ENCODE results near the gene MYH14. TPM values are rescaled to one million over a fixed set of nuclear protein-coding genes. Genes with fewer than 3 reads are reported as not detected.
"Not testable (repeated sequence)": the region's sequence is repeated elsewhere in the genome, so short reads cannot be mapped to it uniquely, and the experiment has no call there.

Gene MYH14
- total RNA-seq, 2 donors from 2014 or later, result 27.0 to 31.5 TPM

- Histone ChIP-seq H3K4me1 (replicated peaks) (no peaks in the 10 kb centered on the region), H3K27ac (no peak overlapping the region), H3K9me3 (no peaks in the 10 kb centered on the region), H3K27me3 (replicated peaks; ENCODE audit: insufficient read depth) (no peaks in the 10 kb centered on the region), H3K4me3 (no peak overlapping the region), H3K36me3 (no peaks in the 10 kb centered on the region)
- DNase-seq (ENCODE audit: low spot score), result no peak
- no peak for TF ChIP-seq POLR2AphosphoS5 (IDR thresholded peaks at IDR 0.05)
- no peak for TF ChIP-seq CTCF (IDR thresholded peaks at IDR 0.05)
- TF ChIP-seq POLR2A (IDR thresholded peaks at IDR 0.05), result no peak
- intact Hi-C loops (cut with DNase I), result no loop called here
- 97% methylated on average over 12 of the region's 12 CpGs for WGBS
These were observed 131.5 kb downstream of the MYH14 start for GRCh38 chr19:50334741-50335421.

GRCh38 chr19:50337031-50337430, 133.6 kb downstream of the MYH14 start:
- intact Hi-C loops (cut with DNase I), result not testable (repeated sequence)
- 89% methylated on average over 6 of the region's 6 CpGs for WGBS

GRCh38 chr19:50340331-50340730, 136.9 kb downstream of the MYH14 start:
- no peaks in the 10 kb centered on the region for H3K27me3 ChIP-seq (replicated peaks; ENCODE audit: insufficient read depth)
- intact Hi-C loops (cut with DNase I), result no loop called here
- DNase-seq (ENCODE audit: low spot score), result no peak
- no peak overlapping the region for H3K4me3 ChIP-seq
- no peaks in the 10 kb centered on the region for H3K36me3 ChIP-seq
- H3K9me3 ChIP-seq, result no peaks in the 10 kb centered on the region
- no peak overlapping the region for H3K27ac ChIP-seq
- no peak for TF ChIP-seq POLR2AphosphoS5 (IDR thresholded peaks at IDR 0.05)
- H3K4me1 ChIP-seq (replicated peaks), result no peaks in the 10 kb centered on the region

More at GRCh38 chr19:50337031-50337430, 133.6 kb downstream of the MYH14 start:
- H3K36me3 ChIP-seq; H3K4me1 ChIP-seq (replicated peaks); H3K27ac ChIP-seq; DNase-seq (ENCODE audit: low spot score); H3K9me3 ChIP-seq; H3K4me3 ChIP-seq; H3K27me3 ChIP-seq (replicated peaks; ENCODE audit: insufficient read depth): not testable (repeated sequence)

- Histone ChIP-seq H3K4me3 (no peak overlapping the region), H3K4me1 (replicated peaks) (no peaks in the 10 kb centered on the region), H3K36me3 (no peaks in the 10 kb centered on the region), H3K9me3 (no peaks in the 10 kb centered on the region), H3K27me3 (replicated peaks; ENCODE audit: insufficient read depth) (no peaks in the 10 kb centered on the region), H3K27ac (no peak overlapping the region)
- DNase-seq (ENCODE audit: low spot score), result no peak
- WGBS, result 98% methylated on average over 3 of the region's 3 CpGs
- TF ChIP-seq CTCF (IDR thresholded peaks at IDR 0.05) (no peak), POLR2A (IDR thresholded peaks at IDR 0.05) (no peak), POLR2AphosphoS5 (IDR thresholded peaks at IDR 0.05) (no peak)
- intact Hi-C loops (cut with DNase I), result no loop called here
These were observed 137.7 kb downstream of the MYH14 start for GRCh38 chr19:50341091-50341564.

- no peaks in the 10 kb centered on the region for H3K36me3 ChIP-seq
- WGBS, result 80% methylated on average over 8 of the region's 8 CpGs
- no peaks in the 10 kb centered on the region for H3K4me1 ChIP-seq (replicated peaks)
- intact Hi-C loops (cut with DNase I), result no loop called here
- DNase-seq (ENCODE audit: low spot score), result no peak
- H3K27me3 ChIP-seq (replicated peaks; ENCODE audit: insufficient read depth), result no peaks in the 10 kb centered on the region
- no peaks in the 10 kb centered on the region for H3K9me3 ChIP-seq
- H3K27ac ChIP-seq, result no peak overlapping the region
- TF ChIP-seq CTCF (IDR thresholded peaks at IDR 0.05) (no peak), POLR2AphosphoS5 (IDR thresholded peaks at IDR 0.05) (no peak), POLR2A (IDR thresholded peaks at IDR 0.05) (no peak)
- no peak overlapping the region for H3K4me3 ChIP-seq
These were observed 141.4 kb downstream of the MYH14 start for GRCh38 chr19:50344661-50345318.

- H3K27ac ChIP-seq; H3K4me3 ChIP-seq; H3K4me1 ChIP-seq (replicated peaks); H3K27me3 ChIP-seq (replicated peaks; ENCODE audit: insufficient read depth); H3K9me3 ChIP-seq; H3K36me3 ChIP-seq; DNase-seq (ENCODE audit: low spot score); intact Hi-C loops (cut with DNase I): not testable (repeated sequence)
- WGBS, result 63% methylated on average over 8 of the region's 8 CpGs
These were observed 143.7 kb downstream of the MYH14 start for GRCh38 chr19:50347089-50347581.
